Fibroblast of pulmonary artery (primary cell): ENCODE data around the gene PAOX.

Experiments
- DNase-seq: peaks from one replicate; pipeline ENCODE4 v3.0.0-alpha.2; 2010; ENCODE audit warnings: low read depth
- H3K4me3 ChIP-seq: replicated peaks from 2 replicates; pipeline ENCODE4 v1.5.1; 2011; ENCODE audit warnings: low read depth, mild to moderate bottlenecking, control low read depth, low read length, moderate library complexity
- CTCF ChIP-seq: IDR thresholded peaks from 2 replicates; pipeline ENCODE4 v1.5.1; 2011; ENCODE audit warnings: mild to moderate bottlenecking, control low read depth, low read length, inconsistent platforms; ENCODE audit errors: missing control alignments

Gene PAOX

GRCh38 chr10:133379152-133379800, at the start of gene PAOX:
Gene PAOX, plus strand, starts transcription at chr10:133379262. Its CDS starts 55 bp downstream, at chr10:133379317.
- peak within 1 kb of the TSS; percentile 67 for H3K4me3 ChIP-seq
- TF ChIP-seq CTCF: no peak
- DNase-seq: peak; percentile 67

GRCh38 chr10:133329491-133330202, 49.4 kb upstream of the PAOX start:
- DNase-seq: peak; percentile 86
- peak; percentile 81 for TF ChIP-seq CTCF

GRCh38 chr10:133332936-133333699, 45.9 kb upstream of the PAOX start:
- H3K4me3 ChIP-seq: no peak overlapping the region
- TF ChIP-seq CTCF: no peak
- DNase-seq: no peak

More at GRCh38 chr10:133329491-133330202, 49.4 kb upstream of the PAOX start:
- peak overlapping the region; percentile 1 for H3K4me3 ChIP-seq

GRCh38 chr10:133334503-133335245, 44.4 kb upstream of the PAOX start:
- DNase-seq: no peak
- TF ChIP-seq CTCF: no peak
- peak overlapping the region; percentile 39 for H3K4me3 ChIP-seq

GRCh38 chr10:133335246-133336117, 43.6 kb upstream of the PAOX start:
- TF ChIP-seq CTCF: no peak
- DNase-seq: peak; percentile 74
- peak overlapping the region; percentile 39 for H3K4me3 ChIP-seq

GRCh38 chr10:133336118-133336576, 42.9 kb upstream of the PAOX start:
- TF ChIP-seq CTCF: no peak
- no peak for DNase-seq
- no peak overlapping the region for H3K4me3 ChIP-seq
